H1 (cell line): Measurements from ENCODE around the gene RASGEF1B. TPM values are rescaled to one million over a fixed set of nuclear protein-coding genes. Genes with fewer than 3 reads are reported as not detected.

Experiments used
- CTCF ChIA-PET: fragments of 300-600 bp; sonication (Branson Sonifier 250); formaldehyde crosslinking; loops from one replicate; lab custom pipeline; 2021; ENCODE audit not compliant: partially characterized antibody; lab: Charles Lee
- POLR2A ChIA-PET: fragments of 300-600 bp; sonication (Branson Sonifier 250); formaldehyde crosslinking; loops from one replicate; lab custom pipeline; 2021; ENCODE audit warnings: inconsistent platforms; ENCODE audit not compliant: partially characterized antibody; lab: Charles Lee
- DNase-seq, 2 experiments: peaks; one replicate each; pipeline versions ENCODE4 v3.0.0 to v3.0.0-alpha.2; 2010 to 2022; ENCODE audit warnings: low spot score in 2 of 2, low read depth in 1 of 2, mixed read lengths in 1 of 2
- FAIRE-seq: peaks from 2 replicates; lab custom pipeline; 2011; peaks lifted over from hg19 to GRCh38; lab: Jason Lieb, UNC
- H2AFZ ChIP-seq: 2 replicates; pipeline ENCODE4 v1.8.1; 2012; ENCODE audit warnings: low read length, inconsistent platforms
- H2AK5ac ChIP-seq: 2 replicates; pipeline ENCODE4 v1.6.1; 2013; ENCODE audit warnings: low read depth, low read length
- H2BK120ac ChIP-seq: replicated peaks from 2 replicates; pipeline ENCODE3; 2013; ENCODE audit warnings: low read depth, low read length, inconsistent platforms
- H2BK12ac ChIP-seq: 2 replicates; pipeline ENCODE4 v1.6.1; 2013; ENCODE audit warnings: low read depth, low read length
- H2BK15ac ChIP-seq: 2 replicates; pipeline ENCODE4 v1.6.1; 2013; ENCODE audit warnings: low read length
- H2BK20ac ChIP-seq: 2 replicates; pipeline ENCODE4 v1.6.1; 2013; ENCODE audit warnings: low read length
- H2BK5ac ChIP-seq: 2 replicates; pipeline ENCODE4 v1.6.1; 2013; ENCODE audit warnings: low read depth, low read length
- H3K14ac ChIP-seq: 2 replicates; pipeline ENCODE4 v1.6.1; 2013; ENCODE audit warnings: inconsistent platforms; ENCODE audit not compliant: insufficient read length
- H3K18ac ChIP-seq: 2 replicates; pipeline ENCODE4 v1.6.1; 2013; ENCODE audit warnings: low read length; ENCODE audit errors: extremely low read depth
- H3K23ac ChIP-seq: 2 replicates; pipeline ENCODE4 v1.6.1; 2013; ENCODE audit warnings: inconsistent platforms; ENCODE audit not compliant: insufficient read length
- H3K23me2 ChIP-seq: 2 replicates; pipeline ENCODE4 v1.6.1; 2013; ENCODE audit warnings: low read depth, low read length
- H3K27ac ChIP-seq: 2 replicates; pipeline ENCODE4 v1.6.1; 2011; ENCODE audit warnings: low read depth, low read length, inconsistent platforms
- H3K27me3 ChIP-seq, 4 experiments: replicated peaks in 1 of 4; 1 replicate in 1 of 4; 2 replicates in 3 of 4; pipeline versions ENCODE4 v1.6.1 to v1.8.1; 2011 to 2013; ENCODE audit warnings: low read length in 3 of 4, mild to moderate bottlenecking in 3 of 4, inconsistent platforms in 2 of 4, mixed read lengths in 2 of 4, moderate library complexity in 1 of 4; ENCODE audit not compliant: control insufficient read depth in 3 of 4, insufficient read depth in 3 of 4; ENCODE audit errors: extremely low read depth in 1 of 4
- H3K36me3 ChIP-seq, 4 experiments: 2 replicates each; pipeline versions ENCODE4 v1.6.1 to v1.8.1; 2011 to 2013; ENCODE audit warnings: mild to moderate bottlenecking in 4 of 4, low read length in 3 of 4, moderate library complexity in 2 of 4, control low read depth in 1 of 4, inconsistent platforms in 1 of 4; ENCODE audit not compliant: insufficient read depth in 4 of 4, control insufficient read depth in 2 of 4
- H3K4ac ChIP-seq: replicated peaks from 2 replicates; pipeline ENCODE3; 2013; ENCODE audit warnings: low read length, low read depth, mixed read lengths, inconsistent platforms; ENCODE audit not compliant: insufficient read length
- H3K4me1 ChIP-seq, 4 experiments: replicated peaks in 1 of 4; 1 replicate in 1 of 4; 2 replicates in 3 of 4; pipeline versions ENCODE4 v1.6.1 to v1.8.1; 2011 to 2013; ENCODE audit warnings: low read length in 3 of 4, inconsistent platforms in 2 of 4, mixed read lengths in 1 of 4; ENCODE audit not compliant: insufficient read depth in 4 of 4, control insufficient read depth in 3 of 4
- H3K4me2 ChIP-seq, 2 experiments: 2 replicates each; pipeline versions ENCODE4 v1.6.1 to v1.8.1; 2011 to 2013; ENCODE audit warnings: low read depth in 2 of 2, low read length in 2 of 2, control low read depth in 1 of 2, inconsistent platforms in 1 of 2, mild to moderate bottlenecking in 1 of 2; ENCODE audit not compliant: insufficient read depth in 1 of 2
- H3K4me3 ChIP-seq, 4 experiments: fragments of 200-600, 300-600 bp in 1 of 4; sonication (generic), shearing (Covaris generic), sonication (Bioruptor Twin) in 1 of 4; 2 replicates each; pipeline versions ENCODE4 v1.5.1 to v1.8.1; 2011 to 2016; ENCODE audit warnings: low read length in 4 of 4, low read depth in 3 of 4, control low read depth in 2 of 4, inconsistent platforms in 2 of 4, mild to moderate bottlenecking in 2 of 4, mixed read lengths in 1 of 4, moderate library complexity in 1 of 4; ENCODE audit not compliant: insufficient read depth in 2 of 4; ENCODE audit errors: extremely low read depth in 1 of 4
- H3K56ac ChIP-seq: replicated peaks from 2 replicates; pipeline ENCODE3; 2013; ENCODE audit warnings: low read depth, mild to moderate bottlenecking, mixed read lengths, low read length, inconsistent platforms; ENCODE audit not compliant: insufficient read length
- H3K79me1 ChIP-seq: 2 replicates; pipeline ENCODE4 v1.6.1; 2013; ENCODE audit warnings: low read depth, low read length, control low read depth
- H3K79me2 ChIP-seq, 2 experiments: 2 replicates each; pipeline versions ENCODE4 v1.6.1 to v1.8.1; 2012 to 2013; ENCODE audit warnings: low read length in 2 of 2, mild to moderate bottlenecking in 2 of 2, inconsistent platforms in 1 of 2; ENCODE audit not compliant: insufficient read depth in 2 of 2, control insufficient read depth in 1 of 2
- H3K9ac ChIP-seq, 4 experiments: replicated peaks in 1 of 4; 1 replicate in 1 of 4; 2 replicates in 3 of 4; pipeline versions ENCODE4 v1.6.1 to v1.8.1; 2011 to 2013; ENCODE audit warnings: low read depth in 3 of 4, low read length in 3 of 4, control low read depth in 2 of 4, mild to moderate bottlenecking in 2 of 4, moderate library complexity in 2 of 4, inconsistent platforms in 1 of 4; ENCODE audit errors: extremely low read depth in 1 of 4
- H3K9me3 ChIP-seq, 2 experiments: 2 replicates each; pipeline versions ENCODE4 v1.6.1 to v1.8.1; 2012 to 2013; ENCODE audit warnings: mild to moderate bottlenecking in 2 of 2, moderate library complexity in 2 of 2, control low read depth in 1 of 2, inconsistent platforms in 1 of 2, low read depth in 1 of 2, low read length in 1 of 2, mixed read lengths in 1 of 2; ENCODE audit not compliant: insufficient read depth in 2 of 2
- H4K20me1 ChIP-seq, 2 experiments: replicated peaks in 1 of 2; 2 replicates each; pipeline versions ENCODE3 to v1.8.1; 2011 to 2013; ENCODE audit warnings: inconsistent platforms in 2 of 2, low read length in 2 of 2, mild to moderate bottlenecking in 1 of 2; ENCODE audit not compliant: insufficient read depth in 2 of 2, control insufficient read depth in 1 of 2
- H4K5ac ChIP-seq: 2 replicates; pipeline ENCODE4 v1.6.1; 2013; ENCODE audit warnings: low read length, low read depth, mixed read lengths, inconsistent platforms; ENCODE audit not compliant: insufficient read length
- H4K8ac ChIP-seq: 2 replicates; pipeline ENCODE4 v1.8.0; 2013; ENCODE audit warnings: mild to moderate bottlenecking, moderate library complexity, low read length, inconsistent platforms; ENCODE audit not compliant: insufficient read depth; ENCODE audit errors: extremely low read depth
- H4K91ac ChIP-seq: replicated peaks from 2 replicates; pipeline ENCODE3; 2013; ENCODE audit warnings: low read length, mixed read lengths, inconsistent platforms; ENCODE audit not compliant: insufficient read length
- BRCA1 ChIP-seq: IDR thresholded peaks from 2 replicates; pipeline ENCODE4 v1.6.1; 2012; ENCODE audit warnings: low read depth, low read length, improper control_type of control experiment
- CHD1 ChIP-seq: IDR thresholded peaks from 2 replicates; pipeline ENCODE4 v1.6.1; 2012; ENCODE audit warnings: low read depth, low read length, improper control_type of control experiment
- EP300 ChIP-seq, 2 experiments: IDR thresholded peaks; 1 replicate in 1 of 2; 2 replicates in 1 of 2; pipeline ENCODE4 v1.6.1; 2011 to 2012; ENCODE audit warnings: low read depth in 2 of 2, low read length in 2 of 2, mild to moderate bottlenecking in 2 of 2, borderline replicate concordance in 1 of 2, inconsistent platforms in 1 of 2, moderate library complexity in 1 of 2
- FOSL1 ChIP-seq: IDR thresholded peaks from 2 replicates; pipeline ENCODE4 v1.6.1; 2011; ENCODE audit warnings: mild to moderate bottlenecking, low read depth, low read length, moderate library complexity; ENCODE audit not compliant: insufficient read depth
- KDM5A ChIP-seq: fragments of 200-600 bp; IDR thresholded peaks from 2 replicates; pipeline ENCODE4 v1.7.1; 2012; ENCODE audit warnings: mild to moderate bottlenecking, low read length, inconsistent platforms, mixed read lengths
- NANOG ChIP-seq: IDR thresholded peaks from 2 replicates; pipeline ENCODE4 v1.6.1; 2011; ENCODE audit warnings: low read length, low read depth, mild to moderate bottlenecking, inconsistent platforms; ENCODE audit not compliant: insufficient read depth, poor library complexity, severe bottlenecking
- RAD21 ChIP-seq, 2 experiments: IDR thresholded peaks in 1 of 2; conservative IDR thresholded peaks in 1 of 2; 2 replicates each; pipeline ENCODE4 v1.6.1; 2011; ENCODE audit warnings: low read depth in 2 of 2, low read length in 2 of 2, improper control_type of control experiment in 1 of 2, inconsistent platforms in 1 of 2, mild to moderate bottlenecking in 1 of 2, moderate library complexity in 1 of 2
- RFX5 ChIP-seq: IDR thresholded peaks from 2 replicates; pipeline ENCODE4 v1.6.1; 2011; ENCODE audit warnings: low read depth, low read length, improper control_type of control experiment, borderline replicate concordance
- SIN3A ChIP-seq, 2 experiments: IDR thresholded peaks in 1 of 2; conservative IDR thresholded peaks in 1 of 2; 2 replicates each; pipeline ENCODE4 v1.6.1; 2011 to 2012; ENCODE audit warnings: low read length in 2 of 2, improper control_type of control experiment in 1 of 2, low read depth in 1 of 2, mild to moderate bottlenecking in 1 of 2
- SIX5 ChIP-seq: IDR thresholded peaks from 2 replicates; pipeline ENCODE4 v1.6.1; 2011; ENCODE audit warnings: mild to moderate bottlenecking, low read depth, low read length
- SUZ12 ChIP-seq: fragments of 200-600 bp; sonication (generic); IDR thresholded peaks from 2 replicates; pipeline ENCODE4 v1.6.1; 2012; ENCODE audit warnings: mild to moderate bottlenecking, inconsistent platforms, low read length, moderate library complexity, mixed read lengths
- TAF7 ChIP-seq: optimal IDR thresholded peaks from 2 replicates; pipeline ENCODE3; 2011; ENCODE audit warnings: low read depth, mild to moderate bottlenecking, inconsistent platforms, low read length, moderate library complexity, borderline replicate concordance
- TBP ChIP-seq: IDR thresholded peaks from 2 replicates; pipeline ENCODE4 v1.6.1; 2011; ENCODE audit warnings: low read depth, low read length, improper control_type of control experiment
- WGBS, 2 experiments: shearing (Covaris generic) in 1 of 2; methylation state at CpG; one replicate each; pipeline versions ENCODE4 v1.1.6 to v1.1.7; 2013 to 2015; ENCODE audit warnings: low lambda C conversion rate in 2 of 2, mixed read lengths in 2 of 2, inconsistent platforms in 1 of 2, low coverage in 1 of 2, missing lambda C conversion rate in 1 of 2; ENCODE audit not compliant: insufficient replicate concordance in 2 of 2, insufficient coverage in 1 of 2, insufficient read length in 1 of 2; ENCODE audit errors: extremely low coverage in 1 of 2, missing lambda C conversion rate in 1 of 2; 5-methylcytosine and 5-hydroxymethylcytosine counted together
- polyA plus RNA-seq, 7 experiments: library from polyadenylated mRNA; depleted of rRNA in 3 of 7; stranded (reverse) in 5 of 7; unstranded in 2 of 7; fragments of >200 nt in 5 of 7; fragments of 200-250 nt in 2 of 7; gene quantifications; 1 replicate in 5 of 7; 2 replicates in 1 of 7; 4 replicates in 1 of 7; pipeline versions ENCODE4 v1.2.1 to v1.2.3, GENCODE V29; 2011 to 2013; ENCODE audit warnings: missing spikeins in 2 of 7, mixed read lengths in 2 of 7
- total RNA-seq: library from RNA; stranded (reverse); fragmentation: NEBNext Ultra II Directional; extraction: Animal tissue kit (Norgen Biotek cat#: 25700); gene quantifications from 2 replicates; pipeline ENCODE4 v1.2.1, GENCODE V29; 2021

The RASGEF1B gene
- total and polyA plus RNA-seq, 2 of the 8 experiments (the other 6 are each of a cell fraction or from before 2014, with no cell fraction given): 1.6 to 4.7 TPM

DNA sequence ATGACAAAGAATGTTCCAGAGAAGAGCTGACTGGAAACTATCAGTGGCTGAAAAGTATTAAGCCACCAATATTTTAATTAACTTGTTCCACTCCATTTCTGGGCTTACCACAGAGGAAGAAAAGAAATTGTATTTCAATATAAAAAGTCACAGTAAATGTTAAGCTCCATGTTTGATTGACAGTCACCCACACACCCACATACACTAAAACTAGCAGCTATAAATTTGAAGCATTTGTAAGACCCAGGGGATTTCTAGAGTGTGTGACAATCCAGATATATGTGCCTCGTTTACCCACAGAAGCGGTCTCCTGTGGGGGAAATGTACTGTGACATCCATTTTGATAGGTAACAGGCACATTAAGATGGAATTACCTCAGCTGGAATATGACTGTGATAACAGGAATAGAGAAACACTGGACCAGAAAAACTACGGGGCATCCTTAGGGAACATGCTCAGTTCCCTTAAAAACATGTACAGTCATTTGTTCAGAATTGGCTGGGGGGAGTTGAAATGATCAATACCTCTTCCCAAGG, 39.0 kb upstream of the RASGEF1B start:
- no peak for FAIRE-seq
- CTCF ChIA-PET: interaction anchor here (0.7 kb wide), 1 partner anchor 12 kb away, joined by 3 read pairs; no protein-coding TSS in a partner anchor
- H2BK20ac ChIP-seq: no peak overlapping the region
- TF ChIP-seq TBP (no peak), RAD21 (IDR thresholded peaks at IDR 0.05 in 1 of 2, conservative IDR thresholded peaks at IDR 0.05 in 1 of 2; ENCODE audit: low read depth in 2 of 2, low read length in 2 of 2) (no peak), BRCA1 (no peak), RFX5 (no peak), CHD1 (no peak), TAF7 (no peak), NANOG (no peak), SIX5 (no peak), EP300 (IDR thresholded peaks at IDR 0.05; ENCODE audit: borderline replicate concordance in 1 of 2, low read depth in 2 of 2, low read length in 2 of 2) (no peak), SUZ12 (no peak), KDM5A (no peak), SIN3A (conservative IDR thresholded peaks at IDR 0.05 in 1 of 2, IDR thresholded peaks at IDR 0.05 in 1 of 2; ENCODE audit: low read depth in 1 of 2, low read length in 2 of 2) (no peak), FOSL1 (no peak)

More for the DNA sequence above, 39.0 kb upstream of the RASGEF1B start:
- no peaks in the 10 kb centered on the region for H3K79me1 ChIP-seq
- 92% methylated on average over 3 of the region's 3 CpGs; no CpG with 5 or more reads in 1 of the 2 experiments for WGBS, 2 experiments
- H4K8ac ChIP-seq: no peak overlapping the region
- no peaks in the 10 kb centered on the region for H3K9me3 ChIP-seq
- H4K5ac ChIP-seq: no peak overlapping the region
- H3K56ac ChIP-seq: no peak overlapping the region
- DNase-seq: no peak
- no peak overlapping the region for H4K91ac ChIP-seq
- no peak overlapping the region for H2BK15ac ChIP-seq
- H3K23me2 ChIP-seq: no peaks in the 10 kb centered on the region
- no peak overlapping the region for H3K4me2 ChIP-seq
- no peak overlapping the region for H3K27ac ChIP-seq
- no peak overlapping the region for H3K18ac ChIP-seq
- no peaks in the 10 kb centered on the region for H4K20me1 ChIP-seq
- H3K79me2 ChIP-seq: no peaks in the 10 kb centered on the region
- no peak overlapping the region for H2BK120ac ChIP-seq
- H2BK12ac ChIP-seq: no peak overlapping the region
- no peak overlapping the region for H3K4ac ChIP-seq
- no peak overlapping the region for H2AFZ ChIP-seq
- no peak overlapping the region for H3K14ac ChIP-seq
- H2AK5ac ChIP-seq: no peak overlapping the region
- POLR2A ChIA-PET: no interaction called here
- no peak overlapping the region for H3K9ac ChIP-seq
- H3K23ac ChIP-seq: no peak overlapping the region
- no peak overlapping the region for H3K4me3 ChIP-seq
- peaks cover 2 to 10% (median 5%) of the 10 kb centered on the region in 4 experiments; a peak in 6 of 7 replicates for H3K4me1 ChIP-seq
- H2BK5ac ChIP-seq: no peak overlapping the region
- no peaks in the 10 kb centered on the region for H3K27me3 ChIP-seq
- no peaks in the 10 kb centered on the region for H3K36me3 ChIP-seq
